Esophagus muscularis mucosa (tissue), 4 donors: ENCODE measurements around the gene PNPLA7. TPM values are rescaled to one million over a fixed set of nuclear protein-coding genes. Genes with fewer than 3 reads are reported as not detected.
"Not testable (repeated sequence)": the region's sequence is repeated elsewhere in the genome, so short reads cannot be mapped to it uniquely, and the experiment has no call there.

ENCODE experiments used
- DNase-seq: peaks from one replicate; pipeline ENCODE4 v3.0.0-alpha.2; 2017; ENCODE audit errors: extremely low spot score
- H3K27ac ChIP-seq, 4 donors: fragments of 200-600 bp; sonication (generic); replicated peaks in 1 of 4; 1 replicate in 3 of 4; 2 replicates in 1 of 4; pipeline ENCODE4 v1.5.1; 2016 to 2019; ENCODE audit warnings: mild to moderate bottlenecking in 1 of 4
- H3K27me3 ChIP-seq, 4 donors: fragments of 200-600 bp; sonication (generic); one replicate each; pipeline versions ENCODE4 v1.5.1 to v1.6.0; 2016 to 2019
- H3K36me3 ChIP-seq, 4 donors: fragments of 200-600 bp; sonication (generic); one replicate each; pipeline ENCODE4 v1.5.1; 2016 to 2019
- H3K4me1 ChIP-seq, 4 donors: fragments of 200-600 bp; sonication (generic); one replicate each; pipeline ENCODE4 v1.5.1; 2016 to 2019
- H3K4me3 ChIP-seq, 4 donors: fragments of 200-600 bp; sonication (generic); 1 replicate in 2 of 4; 2 replicates in 2 of 4; pipeline ENCODE4 v1.5.1; 2016 to 2019; ENCODE audit warnings: mild to moderate bottlenecking in 4 of 4, moderate library complexity in 1 of 4
- H3K9me3 ChIP-seq, 4 donors: fragments of 200-600 bp; sonication (generic); 1 replicate in 3 of 4; 2 replicates in 1 of 4; pipeline ENCODE4 v1.5.1; 2016 to 2019
- CTCF ChIP-seq, 3 experiments: fragments of 200-600 bp in 2 of 3; fragments of 450-650 bp in 1 of 3; sonication (generic) in 2 of 3; IDR thresholded peaks; one replicate each; pipeline ENCODE4 v1.5.1; 2017 to 2019; ENCODE audit warnings: antibody characterized with exemption in 3 of 3, mild to moderate bottlenecking in 2 of 3, moderate library complexity in 1 of 3
- EP300 ChIP-seq: sonication (generic); formaldehyde crosslinking; IDR thresholded peaks from one replicate; pipeline ENCODE4 v1.6.1; 2017; ENCODE audit warnings: antibody characterized with exemption
- POLR2A ChIP-seq: fragments of 450-650 bp; IDR thresholded peaks from one replicate; pipeline ENCODE4 v1.6.1; 2017; ENCODE audit warnings: antibody characterized with exemption, moderate library complexity, mild to moderate bottlenecking, low read depth
- POLR2AphosphoS5 ChIP-seq, 2 donors: sonication (generic); formaldehyde crosslinking; IDR thresholded peaks; one replicate each; pipeline ENCODE4 v1.6.1; 2017; ENCODE audit warnings: antibody characterized with exemption in 2 of 2
- WGBS: methylation state at CpG from one replicate; pipeline ENCODE4 v1.1.5; 2018; 5-methylcytosine and 5-hydroxymethylcytosine counted together
- intact Hi-C: fragments of 100-400 bp; cut with DNase I; formaldehyde crosslinking; loops from one replicate; pipeline ENCODE4 v1.15.1; 2023
- total RNA-seq, 4 donors: library from RNA; depleted of rRNA; stranded (reverse); fragments of >200 nt; gene quantifications; one replicate each; pipeline versions ENCODE4 v1.1.0 to v1.2.1, GENCODE V29; 2016

PNPLA7 gene
- total RNA-seq, 4 donors from 2014 or later = 3.0 to 6.2 (median 4.0) TPM

GRCh38 chr9:137453643-137454081, 96.5 kb downstream of the PNPLA7 start:
- intact Hi-C loops = no loop called here
- no peak overlapping the region for H3K27ac ChIP-seq

GRCh38 chr9:137452761-137453642, 97.2 kb downstream of the PNPLA7 start:
- no peak for TF ChIP-seq POLR2AphosphoS5 (IDR thresholded peaks at IDR 0.05)
- TF ChIP-seq CTCF (IDR thresholded peaks at IDR 0.05) = no peak
- H3K27ac ChIP-seq = no peak overlapping the region
- no peaks in the 10 kb centered on the region for H3K27me3 ChIP-seq
- intact Hi-C loops = no loop called here
- peak overlapping the region; percentile 48 to 56 (median 55) for H3K4me3 ChIP-seq
- H3K9me3 ChIP-seq = no peaks in the 10 kb centered on the region
- DNase-seq = no peak
- H3K4me1 ChIP-seq = peaks cover 16 to 46% (median 44%) of the 10 kb centered on the region in 4 donors
- peaks cover 6 to 60% (median 58%) of the 10 kb centered on the region in 4 donors for H3K36me3 ChIP-seq
- WGBS = 83% methylated on average over 31 of the region's 43 CpGs

More at GRCh38 chr9:137453643-137454081, 96.5 kb downstream of the PNPLA7 start:
- TF ChIP-seq CTCF (IDR thresholded peaks at IDR 0.05) (no peak), POLR2AphosphoS5 (IDR thresholded peaks at IDR 0.05) (no peak), EP300 (no peak), POLR2A (no peak)
- Histone ChIP-seq H3K4me1 (peaks cover 23 to 52% (median 51%) of the 10 kb centered on the region in 4 donors), H3K9me3 (no peaks in the 10 kb centered on the region), H3K4me3 (peak overlapping the region; percentile 48 to 56 (median 55)), H3K27me3 (no peaks in the 10 kb centered on the region), H3K36me3 (peaks cover 6 to 59% (median 54%) of the 10 kb centered on the region in 4 donors)
- DNase-seq = no peak
- WGBS = 0% methylated on average over 2 of the region's 25 CpGs

GRCh38 chr9:137452006-137452760, 98.0 kb downstream of the PNPLA7 start:
- no peak for TF ChIP-seq POLR2A
- TF ChIP-seq EP300 = no peak
- no peak for TF ChIP-seq POLR2AphosphoS5 (IDR thresholded peaks at IDR 0.05)
- no peak for TF ChIP-seq CTCF (IDR thresholded peaks at IDR 0.05)
- Histone ChIP-seq H3K4me3 (no peak overlapping the region), H3K36me3 (peaks cover 6 to 55% (median 51%) of the 10 kb centered on the region in 4 donors), H3K9me3 (no peaks in the 10 kb centered on the region), H3K4me1 (peaks cover 14 to 37% (median 36%) of the 10 kb centered on the region in 4 donors), H3K27ac (no peak overlapping the region), H3K27me3 (no peaks in the 10 kb centered on the region)
- WGBS = 91% methylated on average over 13 of the region's 17 CpGs
- intact Hi-C loops = no loop called here
- DNase-seq = no peak

DNA sequence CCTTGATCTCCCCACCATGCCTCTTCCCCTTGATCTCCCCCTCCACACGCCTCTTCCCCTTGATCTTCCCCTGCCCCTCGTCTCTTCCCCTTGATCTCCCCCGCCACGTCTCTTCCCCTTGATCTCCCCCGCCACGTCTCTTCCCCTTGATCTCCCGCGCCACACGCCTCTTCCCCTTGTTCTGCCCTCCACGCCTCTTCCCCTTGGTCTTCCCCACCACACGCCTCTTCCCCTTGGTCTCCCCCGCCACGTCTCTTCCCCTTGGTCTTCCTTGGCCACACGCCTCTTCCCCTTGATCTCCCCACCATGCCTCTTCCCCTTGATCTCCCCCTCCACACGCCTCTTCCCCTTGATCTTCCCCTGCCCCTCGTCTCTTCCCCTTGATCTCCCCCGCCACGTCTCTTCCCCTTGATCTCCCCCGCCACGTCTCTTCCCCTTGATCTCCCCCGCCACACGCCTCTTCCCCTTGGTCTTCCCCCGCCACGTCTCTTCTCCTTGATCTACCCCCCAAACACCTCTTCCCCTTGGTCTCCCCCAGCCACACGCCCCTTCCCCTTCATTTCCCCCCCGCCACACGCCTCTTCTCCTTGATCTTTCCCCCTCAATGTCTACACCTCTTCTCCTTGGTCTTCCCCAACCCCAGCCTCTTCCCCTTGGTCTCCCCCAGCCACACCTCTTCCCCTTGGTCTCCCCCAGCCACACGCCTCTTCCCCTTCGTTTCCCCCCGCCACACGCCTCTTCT, 98.8 kb downstream of the PNPLA7 start:
- WGBS = 91% methylated on average over 7 of the region's 31 CpGs
- Histone ChIP-seq H3K4me1 (peaks cover 14 to 30% (median 28%) of the 10 kb centered on the region in 4 donors), H3K36me3 (peaks cover 6 to 50% (median 45%) of the 10 kb centered on the region in 4 donors)
- H3K9me3 ChIP-seq, H3K27ac ChIP-seq, H3K4me3 ChIP-seq, intact Hi-C loops, H3K27me3 ChIP-seq, DNase-seq: not testable (repeated sequence)

DNA sequence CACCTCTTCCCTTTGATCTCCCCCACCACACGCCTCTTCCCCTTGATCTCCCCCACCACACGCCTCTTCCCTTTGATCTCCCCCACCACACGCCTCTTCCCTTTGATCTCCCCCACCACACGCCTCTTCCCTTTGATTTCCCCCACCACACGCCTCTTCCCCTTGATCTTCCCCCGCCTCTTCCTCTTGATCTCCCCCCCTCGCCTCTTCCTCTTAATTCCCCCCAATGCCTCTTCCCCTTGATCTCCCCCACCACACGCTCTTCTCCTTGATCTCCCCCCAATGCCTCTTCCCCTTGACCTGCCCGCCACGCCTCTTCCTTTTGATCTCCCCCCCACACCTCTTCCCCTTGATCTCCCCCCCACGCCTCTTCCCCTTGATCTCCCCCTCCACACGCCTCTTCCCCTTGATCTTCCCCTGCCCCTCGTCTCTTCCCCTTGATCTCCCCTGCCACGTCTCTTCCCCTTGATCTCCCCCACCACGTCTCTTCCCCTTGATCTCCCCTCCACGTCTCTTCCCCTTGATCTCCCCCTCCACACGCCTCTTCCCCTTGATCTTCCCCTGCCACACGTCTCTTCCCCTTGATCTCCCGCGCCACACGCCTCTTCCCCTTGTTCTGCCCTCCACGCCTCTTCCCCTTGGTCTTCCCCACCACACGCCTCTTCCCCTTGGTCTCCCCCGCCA, 99.5 kb downstream of the PNPLA7 start:
- intact Hi-C loops, H3K9me3 ChIP-seq, H3K27me3 ChIP-seq, H3K27ac ChIP-seq, H3K4me3 ChIP-seq, DNase-seq: not testable (repeated sequence)
- Histone ChIP-seq H3K4me1 (peaks cover 14 to 29% (median 26%) of the 10 kb centered on the region in 4 donors), H3K36me3 (peaks cover 6 to 43% (median 39%) of the 10 kb centered on the region in 4 donors)
- WGBS = 81% methylated on average over 22 of the region's 24 CpGs
